Suprapubic skin (tissue), 4 donors: ENCODE measurements around the gene C17orf58.

Experiments
- CTCF ChIP-seq, 2 donors: fragments of 200-600 bp in 1 of 2; fragments of 450-650 bp in 1 of 2; sonication (generic) in 1 of 2; IDR thresholded peaks; one replicate each; pipeline ENCODE4 v1.5.1; 2016 to 2019; ENCODE audit warnings: antibody characterized with exemption in 2 of 2, mild to moderate bottlenecking in 1 of 2, moderate library complexity in 1 of 2
- EP300 ChIP-seq: sonication (generic); formaldehyde crosslinking; IDR thresholded peaks from one replicate; pipeline ENCODE4 v1.6.1; 2017; ENCODE audit warnings: antibody characterized with exemption
- POLR2A ChIP-seq, 2 donors: fragments of 450-650 bp; IDR thresholded peaks; one replicate each; pipeline ENCODE4 v1.6.1; 2017; ENCODE audit warnings: antibody characterized with exemption in 2 of 2, mild to moderate bottlenecking in 2 of 2, moderate library complexity in 2 of 2
- POLR2AphosphoS5 ChIP-seq, 3 donors: sonication (generic); formaldehyde crosslinking; IDR thresholded peaks; one replicate each; pipeline ENCODE4 v1.6.1; 2017; ENCODE audit warnings: antibody characterized with exemption in 3 of 3

GRCh38 chr17:68020409-68020756 lies 24.1 kb upstream of the C17orf58 start:
- TF ChIP-seq CTCF (IDR thresholded peaks at IDR 0.05) (no peak), POLR2A (IDR thresholded peaks at IDR 0.05) (no peak), POLR2AphosphoS5 (IDR thresholded peaks at IDR 0.05) (no peak), EP300 (no peak)
